ENCODE data around the gene FHOD3. TPM values are rescaled to one million over a fixed set of nuclear protein-coding genes. Genes with fewer than 3 reads are reported as not detected.

FHOD3 gene
- polyA plus RNA-seq, 2 of the 4 experiments (the other 2 are of a cell fraction): 2.5 to 3.6 TPM

DNA sequence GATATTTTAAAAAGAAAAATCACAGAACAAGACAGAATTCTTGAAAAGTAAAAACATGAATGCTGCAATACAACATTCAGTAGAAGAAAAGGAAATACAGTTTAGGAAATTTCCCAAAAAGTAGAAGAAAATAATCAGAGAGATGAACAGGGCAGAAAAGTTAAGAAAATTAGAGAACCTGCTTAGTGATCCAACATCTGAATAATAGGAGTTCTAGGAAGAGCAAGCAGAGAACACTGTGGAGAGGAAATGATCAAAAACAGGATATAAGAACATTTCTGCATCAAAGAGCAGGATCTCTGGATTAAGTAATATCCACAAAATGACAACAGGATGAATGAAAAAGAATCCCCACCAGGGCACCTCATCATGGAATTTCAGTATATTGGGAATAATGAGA lies 8.8 kb upstream of the FHOD3 start:
- Histone ChIP-seq H3K9me3 (peaks cover 10% of the 10 kb centered on the region; the same call in 1 of the 3 replicates), H3K4me3 (no peak overlapping the region), H3K4me1 (no peaks in the 10 kb centered on the region), H3K27ac (no peak overlapping the region), H3K4me2 (no peak overlapping the region)
- no peak for FAIRE-seq
- no peak for ATAC-seq
- TF ChIP-seq POLR2A (IDR thresholded peaks at IDR 0.05; ENCODE audit: low read length) (no peak), CBX2 (IDR thresholded peaks at IDR 0.05; ENCODE audit: borderline replicate concordance, low read depth) (no peak), HOXA7 (CRISPR knock-in tag; IDR thresholded peaks at IDR 0.05) (no peak), NFE2L2 (conservative IDR thresholded peaks at IDR 0.05; ENCODE audit: low read length) (no peak), NPAS2 (CRISPR knock-in tag; IDR thresholded peaks at IDR 0.05; ENCODE audit: borderline replicate concordance) (no peak), ZSCAN20 (CRISPR knock-in tag; IDR thresholded peaks at IDR 0.05) (no peak), ZNF302 (CRISPR knock-in tag; IDR thresholded peaks at IDR 0.05) (no peak), BHLHE40 (IDR thresholded peaks at IDR 0.05; ENCODE audit: low read depth, low read length) (no peak), MYC (IDR thresholded peaks at IDR 0.05; ENCODE audit: borderline replicate concordance, low read length) (no peak)
- TF ChIP-seq, protein P1, sequence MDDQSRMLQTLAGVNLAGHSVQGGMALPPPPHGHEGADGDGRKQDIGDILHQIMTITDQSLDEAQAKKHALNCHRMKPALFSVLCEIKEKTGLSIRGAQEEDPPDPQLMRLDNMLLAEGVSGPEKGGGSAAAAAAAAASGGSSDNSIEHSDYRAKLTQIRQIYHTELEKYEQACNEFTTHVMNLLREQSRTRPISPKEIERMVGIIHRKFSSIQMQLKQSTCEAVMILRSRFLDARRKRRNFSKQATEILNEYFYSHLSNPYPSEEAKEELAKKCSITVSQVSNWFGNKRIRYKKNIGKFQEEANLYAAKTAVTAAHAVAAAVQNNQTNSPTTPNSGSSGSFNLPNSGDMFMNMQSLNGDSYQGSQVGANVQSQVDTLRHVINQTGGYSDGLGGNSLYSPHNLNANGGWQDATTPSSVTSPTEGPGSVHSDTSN (IDR thresholded peaks at IDR 0.05): no peak
- TF ChIP-seq, protein P2, sequence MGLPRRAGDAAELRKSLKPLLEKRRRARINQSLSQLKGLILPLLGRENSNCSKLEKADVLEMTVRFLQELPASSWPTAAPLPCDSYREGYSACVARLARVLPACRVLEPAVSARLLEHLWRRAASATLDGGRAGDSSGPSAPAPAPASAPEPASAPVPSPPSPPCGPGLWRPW (IDR thresholded peaks at IDR 0.05): no peak
- POLR2A ChIA-PET: no interaction called here
- CTCF ChIA-PET: no interaction called here
- DNase-seq (ENCODE audit: low read depth in 1 of 2, low spot score in 1 of 2): no peak

DNA sequence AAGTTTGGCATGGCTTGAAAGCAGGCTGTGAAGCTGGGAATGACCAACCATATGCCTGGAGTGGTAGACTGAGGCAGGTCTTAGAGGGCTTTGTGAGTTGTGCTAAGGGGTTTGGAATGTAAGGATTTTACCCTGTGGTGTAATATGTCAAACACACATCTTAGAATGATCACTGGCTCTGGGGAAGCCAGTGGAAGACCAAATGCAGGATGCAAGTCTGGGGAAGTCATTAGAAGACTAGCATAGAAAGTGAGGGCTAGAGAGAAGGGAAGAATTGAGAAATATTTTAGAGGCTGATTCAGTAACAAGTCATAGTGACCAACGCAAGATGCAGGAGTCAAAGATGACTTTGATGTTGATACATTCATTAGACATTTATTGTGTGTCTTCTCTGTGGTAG lies 3.5 kb upstream of the FHOD3 start:
- Histone ChIP-seq H3K4me3 (no peak overlapping the region), H3K4me1 (no peaks in the 10 kb centered on the region), H3K27ac (no peak overlapping the region), H3K9me3 (peaks cover 4% of the 10 kb centered on the region; the same call in 1 of the 3 replicates), H3K4me2 (no peak overlapping the region)
- CTCF ChIA-PET: interaction anchor here (3.8 to 5.4 kb wide), 2 partner anchors 9 to 278 kb away, joined by 14 to 16 read pairs; no protein-coding TSS in a partner anchor
- 4% methylated on average over 1 of the region's 1 CpG for WGBS (ENCODE audit: missing lambda C conversion rate)
- ATAC-seq (no peak), FAIRE-seq (no peak), DNase-seq (ENCODE audit: low read depth in 1 of 2, low spot score in 1 of 2) (no peak)
- no peak for TF ChIP-seq HDAC2 (IDR thresholded peaks at IDR 0.05)
- TF ChIP-seq EHMT2 (IDR thresholded peaks at IDR 0.05; ENCODE audit: low read depth): no peak
- no peak for TF ChIP-seq FOXS1 (CRISPR knock-in tag; IDR thresholded peaks at IDR 0.05)
- no peak for TF ChIP-seq SREBF2 (IDR thresholded peaks at IDR 0.05)
- TF ChIP-seq, protein P1 (IDR thresholded peaks at IDR 0.05): no peak
- no peak for TF ChIP-seq BHLHE40 (IDR thresholded peaks at IDR 0.05; ENCODE audit: low read depth, low read length)
- no peak for TF ChIP-seq ZNF302 (CRISPR knock-in tag; IDR thresholded peaks at IDR 0.05)
- no peak for TF ChIP-seq TP53 (CRISPR knock-in tag; IDR thresholded peaks at IDR 0.05)
- TF ChIP-seq TFCP2L1 (CRISPR knock-in tag; IDR thresholded peaks at IDR 0.05): no peak
- no peak for TF ChIP-seq RAD21 (conservative IDR thresholded peaks at IDR 0.05 in 1 of 2, IDR thresholded peaks at IDR 0.05 in 1 of 2)
- TF ChIP-seq ZFP36 (IDR thresholded peaks at IDR 0.05; ENCODE audit: borderline replicate concordance, partially characterized antibody): no peak
- POLR2A ChIA-PET: no interaction called here

DNA sequence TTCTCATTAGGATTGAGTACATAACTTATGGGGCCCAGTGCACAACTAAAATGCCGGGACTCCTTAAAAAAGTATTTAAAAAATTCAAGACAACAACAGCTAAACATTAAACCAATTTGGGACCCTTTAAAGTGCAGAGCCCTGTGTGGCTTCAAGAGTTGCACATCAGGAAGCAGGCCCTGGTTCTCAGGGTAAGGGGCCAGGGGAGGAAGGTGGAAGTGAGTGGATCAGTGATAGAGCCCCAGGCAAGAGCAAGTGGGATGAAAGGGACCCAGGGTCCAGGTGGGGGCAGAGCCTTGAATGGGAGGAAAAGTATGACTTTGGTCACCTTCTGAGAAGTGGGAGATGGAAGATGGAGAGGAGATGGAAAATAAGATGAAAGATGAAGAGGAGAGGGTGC lies 2.3 kb upstream of the FHOD3 start:
- no peak for DNase-seq (ENCODE audit: low read depth in 1 of 2, low spot score in 1 of 2)
- ChIA-PET CTCF (interaction anchor here (0.7 to 5.4 kb wide), 4 partner anchors 11 to 277 kb away, joined by 3 to 16 read pairs (median 9); no protein-coding TSS in a partner anchor), POLR2A (no interaction called here)
- Histone ChIP-seq H3K4me3 (no peak overlapping the region), H3K9me3 (no peaks in the 10 kb centered on the region), H3K4me1 (no peaks in the 10 kb centered on the region), H3K4me2 (no peak overlapping the region), H3K27ac (no peak overlapping the region)
- FAIRE-seq: no peak
- no peak for ATAC-seq
- WGBS (ENCODE audit: missing lambda C conversion rate): 88% methylated on average over 1 of the region's 1 CpG
- TF ChIP-seq, protein P3, sequence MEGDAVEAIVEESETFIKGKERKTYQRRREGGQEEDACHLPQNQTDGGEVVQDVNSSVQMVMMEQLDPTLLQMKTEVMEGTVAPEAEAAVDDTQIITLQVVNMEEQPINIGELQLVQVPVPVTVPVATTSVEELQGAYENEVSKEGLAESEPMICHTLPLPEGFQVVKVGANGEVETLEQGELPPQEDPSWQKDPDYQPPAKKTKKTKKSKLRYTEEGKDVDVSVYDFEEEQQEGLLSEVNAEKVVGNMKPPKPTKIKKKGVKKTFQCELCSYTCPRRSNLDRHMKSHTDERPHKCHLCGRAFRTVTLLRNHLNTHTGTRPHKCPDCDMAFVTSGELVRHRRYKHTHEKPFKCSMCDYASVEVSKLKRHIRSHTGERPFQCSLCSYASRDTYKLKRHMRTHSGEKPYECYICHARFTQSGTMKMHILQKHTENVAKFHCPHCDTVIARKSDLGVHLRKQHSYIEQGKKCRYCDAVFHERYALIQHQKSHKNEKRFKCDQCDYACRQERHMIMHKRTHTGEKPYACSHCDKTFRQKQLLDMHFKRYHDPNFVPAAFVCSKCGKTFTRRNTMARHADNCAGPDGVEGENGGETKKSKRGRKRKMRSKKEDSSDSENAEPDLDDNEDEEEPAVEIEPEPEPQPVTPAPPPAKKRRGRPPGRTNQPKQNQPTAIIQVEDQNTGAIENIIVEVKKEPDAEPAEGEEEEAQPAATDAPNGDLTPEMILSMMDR (IDR thresholded peaks at IDR 0.05): no peak
- TF ChIP-seq, protein P4, sequence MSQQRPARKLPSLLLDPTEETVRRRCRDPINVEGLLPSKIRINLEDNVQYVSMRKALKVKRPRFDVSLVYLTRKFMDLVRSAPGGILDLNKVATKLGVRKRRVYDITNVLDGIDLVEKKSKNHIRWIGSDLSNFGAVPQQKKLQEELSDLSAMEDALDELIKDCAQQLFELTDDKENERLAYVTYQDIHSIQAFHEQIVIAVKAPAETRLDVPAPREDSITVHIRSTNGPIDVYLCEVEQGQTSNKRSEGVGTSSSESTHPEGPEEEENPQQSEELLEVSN (IDR thresholded peaks at IDR 0.05; ENCODE audit: borderline replicate concordance, low read depth): no peak
- TF ChIP-seq BHLHE40 (IDR thresholded peaks at IDR 0.05; ENCODE audit: low read depth, low read length): no peak
- TF ChIP-seq ESRRA (IDR thresholded peaks at IDR 0.05; ENCODE audit: borderline replicate concordance, low read length): no peak
- TF ChIP-seq HDAC2 (IDR thresholded peaks at IDR 0.05): no peak
- no peak for TF ChIP-seq FOXS1 (CRISPR knock-in tag; IDR thresholded peaks at IDR 0.05)
- TF ChIP-seq CBX8 (IDR thresholded peaks at IDR 0.05): no peak
- TF ChIP-seq, protein P5, sequence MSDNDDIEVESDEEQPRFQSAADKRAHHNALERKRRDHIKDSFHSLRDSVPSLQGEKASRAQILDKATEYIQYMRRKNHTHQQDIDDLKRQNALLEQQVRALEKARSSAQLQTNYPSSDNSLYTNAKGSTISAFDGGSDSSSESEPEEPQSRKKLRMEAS (IDR thresholded peaks at IDR 0.05): no peak
- TF ChIP-seq HOXA7 (CRISPR knock-in tag; IDR thresholded peaks at IDR 0.05): no peak
- TF ChIP-seq, protein P1 (IDR thresholded peaks at IDR 0.05): no peak
- TF ChIP-seq, protein P2 (IDR thresholded peaks at IDR 0.05): no peak
- TF ChIP-seq NR3C1 (IDR thresholded peaks at IDR 0.05): no peak
- no peak for TF ChIP-seq PHF8 (IDR thresholded peaks at IDR 0.05; ENCODE audit: borderline replicate concordance, low read depth)
- TF ChIP-seq RAD21 (conservative IDR thresholded peaks at IDR 0.05 in 1 of 2, IDR thresholded peaks at IDR 0.05 in 1 of 2): no peak
- TF ChIP-seq HEYL (CRISPR knock-in tag; IDR thresholded peaks at IDR 0.05): no peak
- TF ChIP-seq HOXB13 (CRISPR knock-in tag; IDR thresholded peaks at IDR 0.05; ENCODE audit: low read depth): no peak
- TF ChIP-seq TFCP2L1 (CRISPR knock-in tag; IDR thresholded peaks at IDR 0.05): no peak
